IPS DF 19.7 (cell line): Measurements from ENCODE around the gene ENOX2.
"Not testable (repeated sequence)": the region's sequence is repeated elsewhere in the genome, so short reads cannot be mapped to it uniquely, and the experiment has no call there.

Experiments used
- DNase-seq: peaks from one replicate; pipeline ENCODE4 v3.0.0-alpha.2; 2013; ENCODE audit warnings: low read depth, low spot score

The ENOX2 gene

DNA sequence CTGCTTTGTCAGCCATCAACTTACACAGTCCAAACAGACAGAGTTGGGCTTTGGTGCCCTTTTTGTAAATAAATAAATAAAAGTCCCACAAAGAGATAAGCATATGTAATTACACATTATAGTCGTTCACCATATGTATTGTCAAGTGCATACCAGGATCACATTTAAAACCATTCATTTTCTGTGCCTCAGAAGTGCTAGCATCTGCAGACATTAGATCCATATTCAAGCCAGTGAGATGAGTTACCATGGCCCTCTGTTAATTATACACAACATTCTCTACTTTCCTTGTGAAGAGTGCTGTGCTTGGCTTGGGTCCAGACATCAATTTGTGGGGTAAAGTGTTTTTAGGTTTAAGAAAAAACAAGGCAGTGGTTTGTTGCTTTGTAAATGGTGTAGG, 76.8 kb downstream of the ENOX2 start:
- no peak for DNase-seq

GRCh38 chrX:130825525-130825924, 77.5 kb downstream of the ENOX2 start:
- DNase-seq = no peak

- DNase-seq = not testable (repeated sequence)
Measured at GRCh38 chrX:130819367-130819766, 83.6 kb downstream of the ENOX2 start.

DNA sequence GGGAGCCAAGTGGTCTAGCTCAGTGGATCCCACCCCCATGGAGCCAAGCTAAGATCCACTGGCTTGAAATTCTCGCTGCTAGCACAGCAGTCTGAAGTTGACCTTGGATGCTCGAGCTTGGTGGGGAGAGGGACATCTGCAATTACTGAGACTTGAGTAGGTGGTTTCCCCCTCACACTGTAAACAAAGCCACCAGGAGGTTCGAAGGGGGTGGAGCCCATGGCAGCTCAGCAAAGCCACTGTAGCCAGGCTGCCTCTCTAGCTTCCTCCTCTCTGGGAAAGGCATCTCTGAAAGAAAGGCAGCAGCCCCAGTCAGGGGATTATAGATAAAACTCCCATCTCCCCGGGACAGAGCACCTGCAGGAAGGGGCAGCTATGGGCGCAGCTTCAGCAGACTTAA, 89.1 kb downstream of the ENOX2 start:
- DNase-seq = not testable (repeated sequence)

- no peak for DNase-seq
Measured at GRCh38 chrX:130810561-130810960, 92.4 kb downstream of the ENOX2 start.

- DNase-seq = no peak
Measured at GRCh38 chrX:130805903-130806302, 97.1 kb downstream of the ENOX2 start.

- DNase-seq = no peak
Measured at GRCh38 chrX:130803537-130803936, 99.5 kb downstream of the ENOX2 start.

- DNase-seq = no peak
Measured at GRCh38 chrX:130801901-130802300, 101.1 kb downstream of the ENOX2 start.

- DNase-seq = no peak
Measured at GRCh38 chrX:130799393-130799792, 103.6 kb downstream of the ENOX2 start.

- no peak for DNase-seq
Measured at GRCh38 chrX:130793975-130794374, 109.0 kb downstream of the ENOX2 start.

DNA sequence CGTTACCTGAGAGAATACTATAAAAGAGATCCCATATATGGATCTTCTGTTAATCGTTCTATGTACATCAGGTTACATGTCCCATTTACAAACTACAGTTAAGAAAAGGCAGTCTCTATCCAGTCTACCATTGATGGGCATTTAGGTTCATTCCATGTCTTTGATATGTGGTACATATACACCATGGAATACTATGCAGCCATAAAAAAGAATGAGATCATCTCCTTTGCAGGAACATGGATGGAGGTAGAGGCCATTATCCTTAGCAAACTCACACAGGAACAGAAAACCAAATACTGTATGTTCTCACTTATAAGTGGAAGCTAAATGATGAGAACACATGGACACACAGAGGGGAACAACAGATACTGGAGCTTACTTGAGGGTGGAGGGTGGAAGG, 111.1 kb downstream of the ENOX2 start:
- not testable (repeated sequence) for DNase-seq

DNA sequence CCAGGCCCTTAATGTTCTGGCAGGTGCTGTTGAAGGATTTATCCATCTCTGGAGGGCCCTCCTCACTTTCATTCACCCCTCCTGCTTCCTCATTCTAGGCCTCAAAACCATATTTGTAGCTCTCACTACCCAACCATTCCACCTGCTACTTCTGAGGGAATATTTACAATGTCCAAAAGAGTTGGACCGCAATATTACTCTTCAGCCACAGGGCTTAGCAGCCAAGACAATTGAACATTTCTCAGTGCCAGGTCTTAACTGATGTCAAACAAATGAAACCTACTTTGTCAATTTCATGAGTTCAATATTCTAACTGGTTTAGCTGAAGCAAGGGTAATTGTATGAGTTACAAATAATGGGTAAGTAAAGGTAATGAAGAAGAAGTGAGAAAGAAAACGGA, 113.2 kb downstream of the ENOX2 start:
- DNase-seq = no peak

- DNase-seq = no peak
Measured at GRCh38 chrX:130788786-130789581, 114.0 kb downstream of the ENOX2 start.

DNA sequence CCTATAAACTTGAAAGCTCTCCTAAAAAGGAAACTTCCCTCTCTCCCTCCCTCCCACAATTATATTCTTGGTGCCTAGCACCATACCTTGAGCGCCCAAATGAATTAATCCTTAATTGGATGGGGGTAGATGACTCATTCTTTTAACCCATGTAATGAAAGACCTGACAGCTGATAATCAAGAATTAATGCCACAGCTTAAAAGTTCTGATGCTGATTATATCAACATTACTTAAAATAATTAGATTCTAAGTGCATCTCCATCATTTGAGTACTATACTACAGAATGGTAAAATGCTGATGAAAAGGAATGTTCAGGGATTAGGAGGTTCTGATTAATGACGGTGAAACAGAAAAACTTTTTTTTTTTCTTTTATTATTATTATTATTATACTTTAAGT, 117.0 kb downstream of the ENOX2 start:
- DNase-seq = no peak

DNA sequence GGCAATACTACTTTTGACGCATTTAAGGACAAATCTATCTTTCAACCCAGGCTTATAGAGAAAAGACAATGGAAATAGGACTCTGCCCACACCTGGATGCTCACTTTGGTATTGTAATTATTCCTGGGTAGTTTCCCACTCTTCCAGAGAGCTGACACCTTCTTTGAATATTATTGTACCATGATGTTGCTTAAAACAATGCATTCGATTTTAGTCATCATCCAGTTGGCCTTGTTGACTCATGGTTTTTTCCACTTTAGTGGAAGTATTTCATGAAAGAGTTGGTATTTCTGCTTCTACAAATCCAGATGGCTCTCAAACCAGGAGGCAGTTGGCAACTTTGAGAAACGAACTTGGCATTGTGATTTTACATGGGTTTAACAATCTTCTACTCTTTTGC, 124.2 kb downstream of the ENOX2 start:
- DNase-seq = no peak

GRCh38 chrX:130775849-130776248, 127.2 kb downstream of the ENOX2 start:
- no peak for DNase-seq

- DNase-seq = no peak
Measured at GRCh38 chrX:130772776-130773143, 130.2 kb downstream of the ENOX2 start.

- DNase-seq = no peak
Measured at GRCh38 chrX:130772105-130772775, 130.8 kb downstream of the ENOX2 start.

DNA sequence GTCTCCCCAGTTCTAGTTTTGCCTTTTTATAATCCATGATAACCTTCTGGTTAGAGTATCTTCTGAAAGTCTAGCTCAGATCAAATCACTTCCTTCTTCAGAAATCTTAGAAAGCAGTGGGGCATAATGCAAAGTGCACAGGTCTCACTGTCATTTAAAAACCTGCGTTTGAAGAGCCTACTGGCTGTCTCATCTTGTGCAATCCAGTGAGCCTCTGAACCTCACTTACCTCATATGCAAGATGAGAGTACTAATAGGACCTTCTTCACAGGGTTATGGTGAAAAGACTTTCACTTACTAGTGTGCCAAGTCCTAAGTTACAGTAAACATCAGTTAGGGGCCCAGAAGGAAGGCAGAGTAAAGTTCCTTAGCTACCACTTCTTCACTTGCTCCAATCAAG, 131.4 kb downstream of the ENOX2 start:
- DNase-seq = no peak

DNA sequence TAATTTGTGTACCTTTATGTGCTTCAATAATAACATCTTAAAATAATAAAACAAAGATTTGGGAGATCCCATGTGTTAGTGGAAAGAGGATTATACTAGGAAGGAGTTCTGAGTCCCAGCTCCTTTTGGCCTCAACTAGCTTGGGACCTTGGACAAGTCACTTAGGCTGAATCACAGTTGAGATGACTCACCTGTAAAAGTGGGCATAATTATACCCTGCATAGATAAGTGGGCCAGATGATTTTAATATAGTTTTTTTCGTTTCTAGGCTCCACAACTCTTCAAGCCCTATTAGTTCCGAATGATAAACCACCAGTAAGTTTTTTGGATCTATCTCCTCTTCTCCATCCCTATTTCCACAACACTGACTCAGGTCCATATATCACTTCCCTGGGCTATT, 131.8 kb downstream of the ENOX2 start:
- no peak for DNase-seq

DNA sequence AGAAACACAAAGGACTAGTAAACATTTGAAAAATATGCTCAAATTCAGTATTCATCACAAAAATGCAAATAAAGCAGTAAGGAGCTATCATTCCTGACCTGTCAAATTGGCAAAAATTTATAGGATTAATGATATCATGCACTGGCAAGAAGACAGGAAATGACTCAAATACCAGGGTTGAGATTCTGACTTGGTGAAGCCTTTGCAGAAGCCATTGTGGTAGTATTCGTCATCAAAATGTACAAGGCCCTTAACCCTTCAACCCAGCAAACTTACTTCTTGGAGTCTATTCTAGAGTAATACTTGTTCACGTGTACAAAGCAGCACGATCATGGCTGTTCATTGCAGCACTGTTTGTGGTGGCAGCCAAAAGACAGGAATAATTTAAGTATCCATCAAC, 132.4 kb downstream of the ENOX2 start:
- DNase-seq = no peak

GRCh38 chrX:130769835-130770234, 133.2 kb downstream of the ENOX2 start:
- DNase-seq = no peak

- no peak for DNase-seq
Measured at GRCh38 chrX:130758072-130758471, 144.9 kb downstream of the ENOX2 start.
